GM12891 (cell line): ENCODE measurements around the gene TOR3A. TPM values are rescaled to one million over a fixed set of nuclear protein-coding genes. Genes with fewer than 3 reads are reported as not detected.
"Not testable (repeated sequence)": the region's sequence is repeated elsewhere in the genome, so short reads cannot be mapped to it uniquely, and the experiment has no call there.

Experiments used
- DNase-seq: peaks from one replicate; pipeline ENCODE4 v3.0.0; 2011; ENCODE audit warnings: low spot score; ENCODE audit not compliant: insufficient read length
- FAIRE-seq: peaks from 2 replicates; lab custom pipeline; 2011; peaks lifted over from hg19 to GRCh38; lab: Jason Lieb, UNC
- PAX5 ChIP-seq: IDR thresholded peaks from 2 replicates; pipeline ENCODE4 v1.6.1; 2011; ENCODE audit warnings: low read length, moderate library complexity, mild to moderate bottlenecking; ENCODE audit not compliant: insufficient read depth, severe bottlenecking
- POLR2A ChIP-seq: IDR thresholded peaks from 2 replicates; pipeline ENCODE4 v1.6.1; 2011; ENCODE audit warnings: low read depth, low read length, control low read depth
- POLR2AphosphoS5 ChIP-seq: IDR thresholded peaks from 2 replicates; pipeline ENCODE4 v1.6.1; 2011; ENCODE audit warnings: low read depth, low read length, control low read depth
- POU2F2 ChIP-seq: IDR thresholded peaks from 2 replicates; pipeline ENCODE4 v1.6.1; 2011; ENCODE audit warnings: low read depth, mild to moderate bottlenecking, control low read depth, low read length, moderate library complexity
- SPI1 ChIP-seq: IDR thresholded peaks from 2 replicates; pipeline ENCODE4 v1.6.1; 2011; ENCODE audit warnings: low read depth, low read length, control low read depth
- TAF1 ChIP-seq: IDR thresholded peaks from 2 replicates; pipeline ENCODE4 v1.6.1; 2011; ENCODE audit warnings: low read depth, low read length, control low read depth
- polyA plus RNA-seq: library from polyadenylated mRNA; unstranded; fragments of >200 nt; gene quantifications from one replicate; pipeline ENCODE4 v1.2.1, GENCODE V29; 2012; ENCODE audit warnings: low read depth, missing spikeins, inconsistent platforms; ENCODE audit not compliant: missing spikeins

Gene TOR3A
- polyA plus RNA-seq = 22.3 TPM

- peak; percentile 92 for DNase-seq
- TF ChIP-seq POU2F2 (peak; percentile 43; the same call in 1 of the 2 replicates), SPI1 (0 out of 2 replicates have a peak, but pooled peaks have one; percentile 31), POLR2AphosphoS5 (peak; percentile 61; the same call in 1 of the 2 replicates), TAF1 (peak; percentile 63; the same call in 1 of the 2 replicates), POLR2A (peak; percentile 86), PAX5 (no peak)
- FAIRE-seq = peak; percentile 94
Observed at GRCh38 chr1:179081687-179082332, at the start of gene TOR3A. Gene TOR3A (plus strand): TSS chr1:179082070. CDS start chr1:179082129, 59 bp downstream.

GRCh38 chr1:179034720-179035119, 47.1 kb upstream of the TOR3A start:
- no peak for DNase-seq
- TF ChIP-seq POLR2A = no peak
- TF ChIP-seq TAF1 = no peak
- TF ChIP-seq SPI1 = peak; percentile 39; the same call in 1 of the 2 replicates
- TF ChIP-seq POU2F2 = no peak
- FAIRE-seq = peak; percentile 82

GRCh38 chr1:179036844-179037465, 44.9 kb upstream of the TOR3A start:
- no peak for TF ChIP-seq POU2F2
- no peak for TF ChIP-seq PAX5
- no peak for TF ChIP-seq POLR2A
- no peak for TF ChIP-seq TAF1
- TF ChIP-seq SPI1 = no peak
- no peak for TF ChIP-seq POLR2AphosphoS5
- DNase-seq (no peak), FAIRE-seq (peak; percentile 78)

- DNase-seq (no peak), FAIRE-seq (no peak)
- TF ChIP-seq POLR2AphosphoS5 = no peak
- no peak for TF ChIP-seq PAX5
- TF ChIP-seq SPI1 = no peak
- no peak for TF ChIP-seq TAF1
- TF ChIP-seq POLR2A = no peak
- TF ChIP-seq POU2F2 = no peak
Observed at GRCh38 chr1:179038528-179039281, 43.2 kb upstream of the TOR3A start.

GRCh38 chr1:179039502-179040174, 42.2 kb upstream of the TOR3A start:
- DNase-seq, FAIRE-seq: not testable (repeated sequence)

GRCh38 chr1:179040175-179040551, 41.7 kb upstream of the TOR3A start:
- FAIRE-seq, DNase-seq: not testable (repeated sequence)

- DNase-seq = no peak
- FAIRE-seq = no peak
- TF ChIP-seq TAF1 (no peak), PAX5 (no peak), SPI1 (no peak), POLR2AphosphoS5 (no peak), POU2F2 (no peak), POLR2A (no peak)
Observed at GRCh38 chr1:179042087-179042486, 39.8 kb upstream of the TOR3A start.

GRCh38 chr1:179042700-179043099, 39.2 kb upstream of the TOR3A start:
- DNase-seq = no peak
- TF ChIP-seq POLR2A (no peak), POLR2AphosphoS5 (no peak), PAX5 (no peak), SPI1 (no peak), POU2F2 (no peak), TAF1 (no peak)
- no peak for FAIRE-seq

GRCh38 chr1:179043266-179043665, 38.6 kb upstream of the TOR3A start:
- FAIRE-seq (no peak), DNase-seq (no peak)
- no peak for TF ChIP-seq POLR2AphosphoS5
- no peak for TF ChIP-seq TAF1
- TF ChIP-seq SPI1 = no peak
- no peak for TF ChIP-seq POLR2A
- no peak for TF ChIP-seq POU2F2
- TF ChIP-seq PAX5 = no peak

GRCh38 chr1:179043907-179044306, 38.0 kb upstream of the TOR3A start:
- FAIRE-seq = no peak
- DNase-seq = no peak
- TF ChIP-seq TAF1 (no peak), POU2F2 (no peak), POLR2A (no peak), SPI1 (no peak), PAX5 (no peak), POLR2AphosphoS5 (no peak)
